Mucosa of descending colon (tissue), 3 donors: ENCODE results near the gene NUP62. TPM values are rescaled to one million over a fixed set of nuclear protein-coding genes. Genes with fewer than 3 reads are reported as not detected.
"Not testable (repeated sequence)": the region's sequence is repeated elsewhere in the genome, so short reads cannot be mapped to it uniquely, and the experiment has no call there.

ENCODE experiments used
- ATAC-seq: fragments of 200-7000 bp; cut with Tn5 transposase; one replicate; pipeline ENCODE4 v1.9.1; 2020; ENCODE audit warnings: mild to moderate bottlenecking, moderate library complexity
- DNase-seq, 3 donors: peaks; one replicate each; pipeline ENCODE4 v3.0.0-alpha.2; 2020
- H3K36me3 ChIP-seq: fragments of 200-600 bp; one replicate; pipeline ENCODE4 v1.8.0; 2021; ENCODE audit warnings: low read depth, mild to moderate bottlenecking
- H3K4me1 ChIP-seq: fragments of 200-600 bp; one replicate; pipeline ENCODE4 v1.8.0; 2021; ENCODE audit warnings: low read depth, mild to moderate bottlenecking
- H3K4me3 ChIP-seq: fragments of 200-600 bp; one replicate; pipeline ENCODE4 v1.8.0; 2021; ENCODE audit warnings: mild to moderate bottlenecking
- H3K9me3 ChIP-seq: fragments of 200-600 bp; one replicate; pipeline ENCODE4 v1.8.0; 2021; ENCODE audit warnings: mild to moderate bottlenecking
- intact Hi-C, 2 donors: fragments of 100-400 bp; cut with DNase I in 1 of 2; cut with micrococcal nuclease in 1 of 2; formaldehyde crosslinking; loops; one replicate each; pipeline versions ENCODE4 v1.11.0 to v1.11.1; 2022; cut with DNase I, micrococcal nuclease
- total RNA-seq, 3 donors: library from RNA; stranded (reverse); fragmentation: NEBNext Ultra II Directional in 2 of 3; extraction: Animal tissue kit (Norgen Biotek cat#: 25700) in 2 of 3; gene quantifications; one replicate each; pipeline versions ENCODE4 v1.2.1 to v1.2.4, GENCODE V29; 2021 to 2023
- TF ChIP-seq, protein P1 (sequence below): fragments of 200-600 bp; IDR thresholded peaks from one replicate; pipeline ENCODE4 v1.8.0; 2022; ENCODE audit warnings: antibody characterized with exemption, mild to moderate bottlenecking
- donor health status: DM: no; HTN: no; CAD: no; lungs with moderate emphysema.
- donor health status: DM: no; HTN: no; CAD: no.
- donor health status: DM: no; HTN: yes; CAD: no.

Gene NUP62
- total RNA-seq, 3 donors from 2014 or later = 34.1 to 41.0 (median 40.9) TPM

GRCh38 chr19:49975051-49975450 is 45.7 kb upstream of the NUP62 start:
- intact Hi-C loops = no loop called here
- Histone ChIP-seq H3K4me3 (no peak overlapping the region), H3K36me3 (no peaks in the 10 kb centered on the region), H3K4me1 (no peaks in the 10 kb centered on the region), H3K9me3 (no peaks in the 10 kb centered on the region)
- TF ChIP-seq, protein P1, sequence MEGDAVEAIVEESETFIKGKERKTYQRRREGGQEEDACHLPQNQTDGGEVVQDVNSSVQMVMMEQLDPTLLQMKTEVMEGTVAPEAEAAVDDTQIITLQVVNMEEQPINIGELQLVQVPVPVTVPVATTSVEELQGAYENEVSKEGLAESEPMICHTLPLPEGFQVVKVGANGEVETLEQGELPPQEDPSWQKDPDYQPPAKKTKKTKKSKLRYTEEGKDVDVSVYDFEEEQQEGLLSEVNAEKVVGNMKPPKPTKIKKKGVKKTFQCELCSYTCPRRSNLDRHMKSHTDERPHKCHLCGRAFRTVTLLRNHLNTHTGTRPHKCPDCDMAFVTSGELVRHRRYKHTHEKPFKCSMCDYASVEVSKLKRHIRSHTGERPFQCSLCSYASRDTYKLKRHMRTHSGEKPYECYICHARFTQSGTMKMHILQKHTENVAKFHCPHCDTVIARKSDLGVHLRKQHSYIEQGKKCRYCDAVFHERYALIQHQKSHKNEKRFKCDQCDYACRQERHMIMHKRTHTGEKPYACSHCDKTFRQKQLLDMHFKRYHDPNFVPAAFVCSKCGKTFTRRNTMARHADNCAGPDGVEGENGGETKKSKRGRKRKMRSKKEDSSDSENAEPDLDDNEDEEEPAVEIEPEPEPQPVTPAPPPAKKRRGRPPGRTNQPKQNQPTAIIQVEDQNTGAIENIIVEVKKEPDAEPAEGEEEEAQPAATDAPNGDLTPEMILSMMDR = no peak
- no peak for ATAC-seq
- peak in 1 of 3 donors; percentile 16 for DNase-seq

DNA sequence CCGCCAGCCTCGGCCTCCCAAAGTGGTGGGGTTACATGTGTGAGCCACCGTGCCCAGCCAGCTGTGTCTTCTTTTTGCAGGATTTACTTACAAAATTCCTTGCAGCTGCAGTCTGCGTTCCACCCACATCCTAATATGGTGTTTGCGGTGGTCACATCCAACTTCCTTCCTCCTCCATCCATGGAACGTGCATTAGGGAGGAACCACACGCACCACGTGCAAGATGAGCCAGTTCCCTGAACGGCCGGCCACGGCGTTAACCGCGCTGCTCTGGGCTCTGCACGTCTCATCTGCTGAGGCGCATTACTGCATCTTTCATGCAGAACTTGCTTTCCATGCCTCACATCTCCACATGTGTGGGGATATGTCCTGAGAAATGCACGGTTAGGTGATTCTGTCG is 44.7 kb upstream of the NUP62 start:
- peak in 2 of 3 donors; percentile 23 to 40 for DNase-seq
- peak; percentile 12 for ATAC-seq

GRCh38 chr19:49972841-49973240 is 43.5 kb upstream of the NUP62 start:
- Histone ChIP-seq H3K36me3 (no peaks in the 10 kb centered on the region), H3K9me3 (no peaks in the 10 kb centered on the region), H3K4me3 (no peak overlapping the region), H3K4me1 (no peaks in the 10 kb centered on the region)
- DNase-seq (peak in 1 of 3 donors; percentile 29), ATAC-seq (no peak)
- TF ChIP-seq, protein P1 = no peak
- intact Hi-C loops = no loop called here

More for the DNA sequence above, 44.7 kb upstream of the NUP62 start:
- Histone ChIP-seq H3K9me3 (no peaks in the 10 kb centered on the region), H3K4me1 (no peaks in the 10 kb centered on the region), H3K36me3 (no peaks in the 10 kb centered on the region), H3K4me3 (no peak overlapping the region)
- intact Hi-C loops = no loop called here
- TF ChIP-seq, protein P1 = no peak

DNA sequence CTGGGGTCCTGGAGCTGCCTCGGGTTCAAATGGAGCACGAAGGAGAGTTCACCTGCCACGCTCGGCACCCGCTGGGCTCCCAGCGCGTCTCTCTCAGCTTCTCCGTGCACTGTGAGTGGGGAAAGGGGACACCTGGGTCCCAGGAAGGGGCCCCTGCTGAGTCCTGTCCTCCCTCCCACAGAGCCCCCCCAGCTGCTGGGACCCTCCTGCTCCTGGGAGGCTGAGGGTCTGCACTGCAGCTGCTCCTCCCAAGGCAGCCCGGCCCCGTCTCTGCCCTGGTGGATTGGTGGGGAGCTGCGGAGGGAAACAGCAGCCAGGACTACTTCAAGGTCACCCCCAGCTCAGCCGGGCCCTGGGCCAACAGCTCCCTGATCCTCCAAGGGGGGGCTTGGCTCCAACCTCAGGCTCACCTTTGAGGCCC is 42.7 kb upstream of the NUP62 start:
- Histone ChIP-seq H3K36me3 (no peaks in the 10 kb centered on the region), H3K4me3 (no peak overlapping the region), H3K9me3 (no peaks in the 10 kb centered on the region), H3K4me1 (no peaks in the 10 kb centered on the region)
- peak in 1 of 3 donors; percentile 37 for DNase-seq
- intact Hi-C loops = no loop called here
- TF ChIP-seq, protein P1 = no peak
- no peak for ATAC-seq

DNA sequence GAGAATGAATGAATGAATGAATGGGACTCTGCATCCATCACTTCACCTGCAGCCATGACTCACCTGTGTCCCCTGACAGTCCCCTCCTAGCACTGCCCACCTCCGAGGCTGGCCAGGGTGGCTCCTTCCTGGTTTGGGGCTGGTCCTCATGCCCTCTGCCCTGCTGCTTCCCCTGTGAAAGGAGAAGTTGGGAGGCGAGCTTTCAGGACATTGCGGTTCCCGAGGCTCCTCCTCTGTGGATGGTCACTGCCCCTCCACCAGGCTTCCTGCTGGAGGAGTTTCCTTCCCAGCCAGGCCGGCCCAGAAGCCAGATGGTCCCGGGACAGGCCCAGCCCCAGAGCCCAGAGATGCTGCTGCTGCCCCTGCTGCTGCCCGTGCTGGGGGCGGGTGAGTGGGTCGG is 40.1 kb upstream of the NUP62 start:
- H3K36me3 ChIP-seq, intact Hi-C loops: not testable (repeated sequence)
- peak; percentile 37 for ATAC-seq

GRCh38 chr19:49968279-49968922 is 39.1 kb upstream of the NUP62 start:
- H3K36me3 ChIP-seq = no peaks in the 10 kb centered on the region
- intact Hi-C loops = no loop called here
- DNase-seq (peak in 2 of 3 donors; percentile 4 to 27), ATAC-seq (no peak)
- no peak overlapping the region for H3K4me3 ChIP-seq
- H3K4me1 ChIP-seq = no peaks in the 10 kb centered on the region
- TF ChIP-seq, protein P1 = no peak
- H3K9me3 ChIP-seq = no peaks in the 10 kb centered on the region

More for the DNA sequence above, 40.1 kb upstream of the NUP62 start:
- not testable (repeated sequence) for H3K4me3 ChIP-seq, H3K4me1 ChIP-seq, H3K9me3 ChIP-seq
- peak in 2 of 3 donors; percentile 16 to 28 for DNase-seq

DNA sequence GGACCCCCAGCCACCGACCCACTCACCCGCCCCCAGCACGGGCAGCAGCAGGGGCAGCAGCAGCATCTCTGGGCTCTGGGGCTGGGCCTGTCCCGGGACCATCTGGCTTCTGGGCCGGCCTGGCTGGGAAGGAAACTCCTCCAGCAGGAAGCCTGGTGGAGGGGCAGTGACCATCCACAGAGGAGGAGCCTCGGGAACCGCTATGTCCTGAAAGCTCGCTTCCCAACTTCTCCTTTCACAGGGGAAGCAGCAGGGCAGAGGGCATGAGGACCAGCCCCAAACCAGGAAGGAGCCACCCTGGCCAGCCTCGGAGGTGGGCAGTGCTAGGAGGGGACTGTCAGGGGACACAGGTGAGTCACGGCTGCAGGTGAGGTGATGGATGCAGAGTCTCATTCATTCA is 31.7 kb upstream of the NUP62 start, which contains the start of gene SIGLEC11:
SIGLEC11 (minus strand) TSS at position 193 of the 400 bp plus-strand sequence; CDS start at position 102, 91 bp downstream.
- H3K9me3 ChIP-seq, intact Hi-C loops, H3K4me1 ChIP-seq, H3K4me3 ChIP-seq, H3K36me3 ChIP-seq: not testable (repeated sequence)
- DNase-seq (peak in 2 of 3 donors; percentile 17), ATAC-seq (peak; percentile 30)

DNA sequence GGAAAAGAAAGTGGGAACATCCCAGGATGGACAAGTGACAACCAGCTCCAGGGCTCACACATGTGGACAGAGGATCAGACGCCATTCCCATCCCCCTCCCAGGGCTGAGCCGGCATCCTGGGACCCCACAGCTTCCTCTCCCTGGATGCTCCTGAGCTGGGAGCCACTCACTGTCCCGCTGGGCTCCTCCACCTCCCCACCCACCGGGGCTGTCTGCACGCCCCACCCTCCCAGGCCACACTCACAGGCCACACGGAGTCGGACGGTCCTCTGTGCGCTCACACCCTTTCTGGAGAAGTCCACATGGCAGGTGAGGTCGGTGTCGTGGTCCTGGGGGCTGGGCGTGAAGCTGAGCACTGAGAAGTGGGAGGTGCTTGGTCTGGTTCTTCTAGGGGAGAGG is 30.6 kb upstream of the NUP62 start:
- H3K36me3 ChIP-seq, intact Hi-C loops, H3K9me3 ChIP-seq, H3K4me3 ChIP-seq: not testable (repeated sequence)
- peak; percentile 8 for ATAC-seq
- peak in 1 of 3 donors; percentile 6 for DNase-seq
- H3K4me1 ChIP-seq = peaks cover 13% of the 10 kb centered on the region

GRCh38 chr19:49958596-49958995 is 29.3 kb upstream of the NUP62 start:
- ATAC-seq, H3K4me3 ChIP-seq, intact Hi-C loops, H3K9me3 ChIP-seq, H3K36me3 ChIP-seq: not testable (repeated sequence)
- peak in 2 of 3 donors; percentile 23 to 26 for DNase-seq
- peaks cover 14% of the 10 kb centered on the region for H3K4me1 ChIP-seq
